K562 (cell line): ENCODE results near the gene NOD1. TPM values are rescaled to one million over a fixed set of nuclear protein-coding genes. Genes with fewer than 3 reads are reported as not detected.

ENCODE experiments used
- ATAC-seq: fragments of 200-7000 bp; cut with Tn5 transposase; 3 replicates; pipeline ENCODE4 v1.9.1; 2020; ENCODE audit warnings: moderate library complexity
- BruUV-seq: library from RNA; stranded (reverse); fragments of 400-500 nt; replicated peaks from 2 replicates; lab custom pipeline; 2021; lab: Mats Ljungman, UMichigan
- CTCF ChIA-PET: fragments of 300-600 bp; formaldehyde crosslinking; extraction: SDS; loops from one replicate; lab custom pipeline; 2021; ENCODE audit warnings: low intra/inter-chr PET ratio; lab: Yijun Ruan, JAX
- POLR2A ChIA-PET: fragments of 300-600, 350-650 bp; sonication (Branson Sonifier 250); formaldehyde crosslinking; extraction: SDS; loops from one replicate; lab custom pipeline; 2021; ENCODE audit warnings: antibody characterized with exemption, inconsistent platforms; lab: Yijun Ruan, JAX
- DNase-seq, 4 experiments: peaks; one replicate each; pipeline versions ENCODE4 v3.0.0 to v3.0.0-alpha.2; 2011 to 2018; ENCODE audit warnings: low spot score in 3 of 4, mixed read lengths in 3 of 4; ENCODE audit errors: extremely low read depth in 1 of 4
- FAIRE-seq: peaks from 2 replicates; lab custom pipeline; 2011; peaks lifted over from hg19 to GRCh38; lab: Jason Lieb, UNC
- H2AFZ ChIP-seq: 2 replicates; pipeline ENCODE4 v1.6.0; 2011; ENCODE audit warnings: low read depth, low read length, control low read depth, inconsistent platforms
- H3K27ac ChIP-seq: fragments of 200-600 bp; 3 replicates; pipeline ENCODE4 v1.8.0; 2011; ENCODE audit warnings: low read depth, mild to moderate bottlenecking, control low read depth, inconsistent platforms, low read length, moderate library complexity, mixed read lengths; ENCODE audit errors: extremely low read depth
- H3K27me3 ChIP-seq, 2 experiments: fragments of 300-600 bp in 1 of 2; 2 replicates in 1 of 2; 3 replicates in 1 of 2; pipeline versions ENCODE4 v1.6.0 to v1.8.0; 2011; ENCODE audit warnings: inconsistent platforms in 2 of 2, low read length in 2 of 2, mild to moderate bottlenecking in 1 of 2, mixed read lengths in 1 of 2, moderate library complexity in 1 of 2; ENCODE audit not compliant: control insufficient read depth in 2 of 2, insufficient read depth in 2 of 2
- H3K36me3 ChIP-seq: fragments of 300-600 bp; 3 replicates; pipeline ENCODE4 v1.8.0; 2011; ENCODE audit warnings: mild to moderate bottlenecking, low read length, inconsistent platforms; ENCODE audit not compliant: control insufficient read depth, insufficient read depth
- H3K4me1 ChIP-seq, 2 experiments: fragments of 200-600 bp in 1 of 2; replicated peaks in 1 of 2; 2 replicates in 1 of 2; 3 replicates in 1 of 2; pipeline versions ENCODE4 v1.5.1 to v1.8.0; 2011; ENCODE audit warnings: inconsistent platforms in 2 of 2, low read length in 2 of 2, mild to moderate bottlenecking in 1 of 2, mixed read lengths in 1 of 2, moderate library complexity in 1 of 2; ENCODE audit not compliant: control insufficient read depth in 2 of 2, insufficient read depth in 2 of 2
- H3K4me2 ChIP-seq: 2 replicates; pipeline ENCODE4 v1.6.1; 2011; ENCODE audit warnings: low read length, control low read depth, inconsistent platforms, mixed read lengths; ENCODE audit not compliant: insufficient read depth
- H3K4me3 ChIP-seq: fragments of 200-600 bp; sonication (generic), shearing (Covaris generic); 2 replicates; pipeline ENCODE4 v1.5.1; 2016; ENCODE audit warnings: control low read depth, inconsistent platforms
- H3K79me2 ChIP-seq: fragments of 200-600 bp; 3 replicates; pipeline ENCODE4 v1.8.0; 2011; ENCODE audit warnings: low read length, inconsistent platforms; ENCODE audit not compliant: control insufficient read depth, insufficient read depth
- H3K9ac ChIP-seq, 2 experiments: 2 replicates each; pipeline versions ENCODE4 v1.6.0 to v1.6.1; 2011; ENCODE audit warnings: low read depth in 2 of 2, low read length in 2 of 2, control low read depth in 1 of 2, inconsistent platforms in 1 of 2, mild to moderate bottlenecking in 1 of 2, mixed read lengths in 1 of 2; ENCODE audit not compliant: insufficient read depth in 1 of 2
- H3K9me1 ChIP-seq: one replicate; pipeline ENCODE4 v1.6.0; 2011; ENCODE audit warnings: inconsistent platforms, mild to moderate bottlenecking, low read length, moderate library complexity; ENCODE audit not compliant: control insufficient read depth, insufficient read depth
- H3K9me3 ChIP-seq: replicated peaks from 2 replicates; pipeline ENCODE4 v1.5.1; 2011; ENCODE audit warnings: low read depth, low read length, inconsistent platforms; ENCODE audit not compliant: control insufficient read depth, insufficient read depth
- H4K20me1 ChIP-seq: replicated peaks from 2 replicates; pipeline ENCODE4 v1.6.1; 2011; ENCODE audit warnings: low read length, inconsistent platforms, mixed read lengths; ENCODE audit not compliant: control insufficient read depth, insufficient read depth
- CEBPG ChIP-seq, 3 experiments: fragments of 200-800 bp in 1 of 3; sonication (Bioruptor generic) in 1 of 3; sonication (generic) in 1 of 3; formaldehyde crosslinking in 1 of 3; IDR thresholded peaks in 2 of 3; conservative IDR thresholded peaks in 1 of 3; 2 replicates each; pipeline versions ENCODE4 v1.6.1 to v1.8.0; 2016 to 2022; ENCODE audit warnings: missing compliant biosample characterization in 2 of 3, missing genetic modification characterization in 2 of 3, mild to moderate bottlenecking in 1 of 3, missing genetic modification reagents in 1 of 3
- FIP1L1 ChIP-seq: fragments of 200-400 bp; formaldehyde crosslinking; IDR thresholded peaks from 2 replicates; pipeline ENCODE4 v1.6.1; 2018; ENCODE audit warnings: mild to moderate bottlenecking, low read depth, low read length; ENCODE audit not compliant: poor library complexity, severe bottlenecking
- GTF2B ChIP-seq: IDR thresholded peaks from 2 replicates; pipeline ENCODE4 v1.6.1; 2011; ENCODE audit not compliant: insufficient read length; ENCODE audit errors: extremely low read depth
- MAZ ChIP-seq, 2 experiments: fragments of 450-650 bp in 1 of 2; sonication (generic) in 1 of 2; formaldehyde crosslinking; IDR thresholded peaks in 1 of 2; conservative IDR thresholded peaks in 1 of 2; 2 replicates each; pipeline versions ENCODE4 v1.4.0 to v1.5.0; 2020; ENCODE audit warnings: mild to moderate bottlenecking in 1 of 2, missing genetic modification reagents in 1 of 2
- RAD21 ChIP-seq, 2 experiments: fragments of 250-450 bp in 1 of 2; fragments of 450-650 bp in 1 of 2; sonication (Bioruptor Pico) in 1 of 2; formaldehyde crosslinking in 1 of 2; IDR thresholded peaks in 1 of 2; conservative IDR thresholded peaks in 1 of 2; 2 replicates each; pipeline versions ENCODE4 v1.4.0 to v1.8.0; 2020 to 2022; ENCODE audit warnings: mild to moderate bottlenecking in 2 of 2, moderate library complexity in 1 of 2
- REST ChIP-seq, 2 experiments: fragments of 450-650 bp; formaldehyde crosslinking in 1 of 2; IDR thresholded peaks; 2 replicates each; pipeline versions ENCODE4 v1.4.0 to v1.6.1; 2014 to 2020; ENCODE audit warnings: mild to moderate bottlenecking in 2 of 2, borderline replicate concordance in 1 of 2, low read depth in 1 of 2
- WGBS: fragments of 100-300 bp; shearing (Covaris generic); methylation state at CpG from one replicate; pipeline ENCODE4 v1.1.6; 2016; ENCODE audit warnings: low coverage, mixed read lengths; ENCODE audit not compliant: insufficient coverage; ENCODE audit errors: missing lambda C conversion rate; 5-methylcytosine and 5-hydroxymethylcytosine counted together
- in situ Hi-C: fragments of 300-500 bp; cut with MboI; formaldehyde crosslinking; loops from 4 replicates; pipeline ENCODE4 v1.15.0; 2018; ENCODE audit warnings: inconsistent platforms, mixed read lengths
- intact Hi-C: fragments of 100-400 bp; cut with micrococcal nuclease; formaldehyde crosslinking; loops from 2 replicates; pipeline ENCODE4 v1.14.2; 2022
- polyA plus RNA-seq, 8 experiments: library from polyadenylated mRNA; depleted of rRNA in 4 of 8; stranded (reverse) in 5 of 8; unstranded in 3 of 8; fragments of >200 nt; fragmentation: Nextera tagmentation in 2 of 8; fragmentation: Illumina TruSeq in 1 of 8; extraction: Ambion mirVana in 2 of 8; extraction: Trizol in 1 of 8; gene quantifications; 2 replicates each; pipeline versions ENCODE4 v1.2.1 to v1.2.3, GENCODE V29; 2011 to 2014; ENCODE audit warnings: inconsistent platforms in 1 of 8, missing spikeins in 1 of 8
- total RNA-seq, 7 experiments: library from RNA; depleted of rRNA in 6 of 7; stranded (reverse); fragments of >200 nt in 6 of 7; fragmentation: Illumina TruSeq in 2 of 7; extraction: Trizol in 2 of 7; gene quantifications; 2 replicates each; pipeline versions ENCODE4 v1.2.1 to v1.2.3, GENCODE V29; 2011 to 2021; ENCODE audit warnings: low replicate concordance in 1 of 7
- TF ChIP-seq, protein P1 (sequence below), 3 experiments: IDR thresholded peaks in 2 of 3; conservative IDR thresholded peaks in 1 of 3; 2 replicates each; pipeline ENCODE4 v1.5.1; 2011 to 2012; ENCODE audit warnings: low read length in 3 of 3, mild to moderate bottlenecking in 3 of 3, control low read depth in 2 of 3, improper control_type of control experiment in 1 of 3, inconsistent platforms in 1 of 3, low read depth in 1 of 3, mixed read lengths in 1 of 3, moderate library complexity in 1 of 3; ENCODE audit not compliant: insufficient read depth in 2 of 3

Gene NOD1
- total and polyA plus RNA-seq, 9 of the 15 experiments (the other 6 are each of a cell fraction or from before 2014, with no cell fraction given): 0.34 to 7.1 (median 4.7) TPM

DNA sequence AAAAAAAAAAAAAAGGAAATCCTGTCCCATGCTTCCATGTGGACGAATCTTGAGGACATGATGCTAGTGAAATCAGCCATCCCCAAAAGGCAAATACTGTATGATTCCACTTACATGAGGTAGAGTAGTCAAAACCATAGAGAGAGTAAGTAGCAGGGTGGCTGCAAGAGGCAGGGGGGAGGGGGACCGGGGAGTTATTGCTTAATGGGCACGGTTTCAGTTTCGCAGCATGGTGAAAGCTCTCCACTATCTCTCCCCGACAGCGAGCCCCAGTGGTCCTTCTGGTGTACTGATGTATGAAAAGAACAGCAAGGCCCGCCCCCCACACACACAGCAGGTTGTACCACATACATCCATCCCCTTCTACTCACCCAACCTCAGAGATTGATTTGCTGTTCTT lies 32.8 kb downstream of the NOD1 start:
- ATAC-seq: peak; percentile 99
- FAIRE-seq: peak; percentile 89
- no peaks in the 10 kb centered on the region for H3K36me3 ChIP-seq
- H3K9ac ChIP-seq: no peak overlapping the region
- intact Hi-C loops: no loop called here
- DNase-seq: peak; percentile 71 to 78 (median 74)
- 0 out of 2 replicates have a peak overlapping the region, but pooled peaks have one; percentile 61 for H2AFZ ChIP-seq
- H3K4me2 ChIP-seq: no peak overlapping the region; the same call in 1 of the 2 replicates
- in situ Hi-C loops: no loop called here
- no peaks in the 10 kb centered on the region for H3K9me3 ChIP-seq
- POLR2A ChIA-PET: interaction anchor here (0.7 to 1.4 kb wide), 5 partner anchors 9 to 284 kb away, joined by 3 to 5 read pairs (median 4); no protein-coding TSS in a partner anchor
- WGBS: 20% methylated on average over 6 of the region's 7 CpGs
- H3K27me3 ChIP-seq: no peaks in the 10 kb centered on the region
- H4K20me1 ChIP-seq: no peaks in the 10 kb centered on the region
- BruUV-seq: no TSS peak
- no peaks in the 10 kb centered on the region for H3K4me1 ChIP-seq
- no peaks in the 10 kb centered on the region for H3K9me1 ChIP-seq
- CTCF ChIA-PET: no interaction called here
- no peak overlapping the region for H3K4me3 ChIP-seq
- H3K79me2 ChIP-seq: no peaks in the 10 kb centered on the region
- H3K27ac ChIP-seq: no peak overlapping the region
- peak; percentile 18 to 67; a peak in 3 of 4 replicates for TF ChIP-seq RAD21 (CRISPR knock-in tag; conservative IDR thresholded peaks at IDR 0.05 in 1 of 2, IDR thresholded peaks at IDR 0.05 in 1 of 2)
- peak; percentile 58; the same call in 1 of the 2 replicates for TF ChIP-seq REST (IDR thresholded peaks at IDR 0.05; ENCODE audit: borderline replicate concordance)
- no peak for TF ChIP-seq REST (CRISPR knock-in tag; IDR thresholded peaks at IDR 0.05; ENCODE audit: low read depth)
- no peak for TF ChIP-seq FIP1L1
- TF ChIP-seq GTF2B: no peak
- peak in 1 of 2 experiments; percentile 33; a peak in 1 of 4 replicates for TF ChIP-seq MAZ (CRISPR knock-in tag; conservative IDR thresholded peaks at IDR 0.05 in 1 of 2, IDR thresholded peaks at IDR 0.05 in 1 of 2)
- peak; percentile 83 for TF ChIP-seq CEBPG (CRISPR knock-in tag; IDR thresholded peaks at IDR 0.05)
- peak; percentile 81 to 89 for TF ChIP-seq CEBPG (tag; conservative IDR thresholded peaks at IDR 0.05 in 1 of 2, IDR thresholded peaks at IDR 0.05 in 1 of 2)
- TF ChIP-seq, protein P1, sequence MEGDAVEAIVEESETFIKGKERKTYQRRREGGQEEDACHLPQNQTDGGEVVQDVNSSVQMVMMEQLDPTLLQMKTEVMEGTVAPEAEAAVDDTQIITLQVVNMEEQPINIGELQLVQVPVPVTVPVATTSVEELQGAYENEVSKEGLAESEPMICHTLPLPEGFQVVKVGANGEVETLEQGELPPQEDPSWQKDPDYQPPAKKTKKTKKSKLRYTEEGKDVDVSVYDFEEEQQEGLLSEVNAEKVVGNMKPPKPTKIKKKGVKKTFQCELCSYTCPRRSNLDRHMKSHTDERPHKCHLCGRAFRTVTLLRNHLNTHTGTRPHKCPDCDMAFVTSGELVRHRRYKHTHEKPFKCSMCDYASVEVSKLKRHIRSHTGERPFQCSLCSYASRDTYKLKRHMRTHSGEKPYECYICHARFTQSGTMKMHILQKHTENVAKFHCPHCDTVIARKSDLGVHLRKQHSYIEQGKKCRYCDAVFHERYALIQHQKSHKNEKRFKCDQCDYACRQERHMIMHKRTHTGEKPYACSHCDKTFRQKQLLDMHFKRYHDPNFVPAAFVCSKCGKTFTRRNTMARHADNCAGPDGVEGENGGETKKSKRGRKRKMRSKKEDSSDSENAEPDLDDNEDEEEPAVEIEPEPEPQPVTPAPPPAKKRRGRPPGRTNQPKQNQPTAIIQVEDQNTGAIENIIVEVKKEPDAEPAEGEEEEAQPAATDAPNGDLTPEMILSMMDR (IDR thresholded peaks at IDR 0.05 in 2 of 3, conservative IDR thresholded peaks at IDR 0.05 in 1 of 3; ENCODE audit: insufficient read depth in 2 of 3, low read depth in 1 of 3, low read length in 3 of 3): peak; percentile 62 to 76 (median 65)
